Bronchial epithelial cell (primary cell): ENCODE results near the gene HUNK. TPM values are rescaled to one million over a fixed set of nuclear protein-coding genes. Genes with fewer than 3 reads are reported as not detected.
"Not testable (repeated sequence)": the region's sequence is repeated elsewhere in the genome, so short reads cannot be mapped to it uniquely, and the experiment has no call there.

Source experiments
- DNase-seq: peaks from one replicate; pipeline ENCODE4 v3.0.0-alpha.2; 2010; ENCODE audit warnings: low read depth
- FAIRE-seq: peaks from 2 replicates; lab custom pipeline; 2011; peaks lifted over from hg19 to GRCh38; lab: Jason Lieb, UNC
- H3K27me3 ChIP-seq: 2 replicates; pipeline ENCODE4 v1.5.1; 2011; ENCODE audit warnings: low read length; ENCODE audit not compliant: control insufficient read depth, insufficient read depth
- H3K36me3 ChIP-seq: 2 replicates; pipeline ENCODE4 v1.5.1; 2011; ENCODE audit warnings: low read length; ENCODE audit not compliant: control insufficient read depth, insufficient read depth
- H3K4me3 ChIP-seq: 2 replicates; pipeline ENCODE4 v1.5.1; 2011; ENCODE audit warnings: mild to moderate bottlenecking, low read depth, low read length, control low read depth
- total RNA-seq: library from RNA; depleted of rRNA; stranded (reverse); fragments of >200 nt; gene quantifications from 2 replicates; pipeline ENCODE4 v1.2.1, GENCODE V29; 2014
- TF ChIP-seq, protein P1 (sequence below): IDR thresholded peaks from 2 replicates; pipeline ENCODE4 v1.5.1; 2011; ENCODE audit warnings: mild to moderate bottlenecking, moderate library complexity, low read length, control low read depth, inconsistent platforms; ENCODE audit not compliant: insufficient read depth, severe bottlenecking

The HUNK gene
- total RNA-seq, 1 donor from 2014 or later, result under 0.01 TPM

DNA sequence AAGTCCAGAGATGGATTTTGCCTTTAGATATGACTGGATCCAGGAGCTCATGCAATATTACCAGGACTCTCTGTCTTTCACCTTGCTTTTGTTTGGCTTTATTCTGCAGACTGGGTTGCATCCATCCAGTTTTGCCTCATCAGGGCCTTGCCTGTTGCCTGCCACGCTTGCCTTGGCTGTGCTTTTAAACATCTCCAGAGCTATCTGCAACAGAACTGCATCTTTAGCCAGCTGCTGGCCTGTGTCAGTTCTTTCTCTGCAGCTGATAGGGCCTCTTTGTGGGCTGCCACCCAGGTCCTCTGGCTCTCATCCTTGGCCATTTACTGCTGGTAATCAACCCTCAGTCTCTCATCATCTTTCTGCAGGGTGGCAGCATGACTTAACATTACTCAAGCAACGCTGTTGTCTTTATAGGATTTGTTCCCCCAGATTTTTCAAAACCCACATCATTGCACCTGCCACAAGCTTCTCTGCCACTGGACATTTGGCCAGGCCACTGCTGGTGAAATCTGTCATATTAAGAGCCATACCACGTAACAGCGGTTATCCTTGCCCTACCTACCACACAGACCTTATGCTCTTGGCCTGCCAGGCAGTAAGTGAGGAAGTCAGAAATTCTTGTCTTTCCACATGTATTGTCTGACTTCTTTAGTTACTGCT is 24.4 kb upstream of the HUNK start:
- FAIRE-seq (no peak), DNase-seq (no peak)

DNA sequence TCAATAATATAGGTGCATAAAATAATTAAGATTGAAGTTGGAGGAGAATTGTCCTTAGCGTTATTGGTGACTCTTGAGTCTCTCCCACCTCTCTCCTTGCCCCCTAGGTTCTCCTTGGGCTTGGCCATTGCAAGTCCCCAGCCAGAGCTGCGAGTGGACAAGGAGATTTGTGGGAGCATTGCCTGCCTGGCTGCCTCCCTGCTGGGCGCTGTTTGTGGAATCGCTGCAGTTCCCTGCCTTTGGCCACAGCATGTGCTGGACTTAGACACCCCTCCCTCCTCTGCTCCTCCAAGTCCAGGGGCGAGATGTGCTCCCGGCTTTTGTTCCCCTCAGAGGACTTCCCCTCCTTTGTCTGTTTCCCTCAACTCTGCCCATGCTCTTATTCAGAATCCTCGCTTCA is 21.9 kb upstream of the HUNK start:
- DNase-seq (no peak), FAIRE-seq (no peak)
- Histone ChIP-seq H3K4me3 (no peak overlapping the region), H3K27me3 (peaks cover 1% of the 10 kb centered on the region), H3K36me3 (no peaks in the 10 kb centered on the region)
- TF ChIP-seq, protein P1, sequence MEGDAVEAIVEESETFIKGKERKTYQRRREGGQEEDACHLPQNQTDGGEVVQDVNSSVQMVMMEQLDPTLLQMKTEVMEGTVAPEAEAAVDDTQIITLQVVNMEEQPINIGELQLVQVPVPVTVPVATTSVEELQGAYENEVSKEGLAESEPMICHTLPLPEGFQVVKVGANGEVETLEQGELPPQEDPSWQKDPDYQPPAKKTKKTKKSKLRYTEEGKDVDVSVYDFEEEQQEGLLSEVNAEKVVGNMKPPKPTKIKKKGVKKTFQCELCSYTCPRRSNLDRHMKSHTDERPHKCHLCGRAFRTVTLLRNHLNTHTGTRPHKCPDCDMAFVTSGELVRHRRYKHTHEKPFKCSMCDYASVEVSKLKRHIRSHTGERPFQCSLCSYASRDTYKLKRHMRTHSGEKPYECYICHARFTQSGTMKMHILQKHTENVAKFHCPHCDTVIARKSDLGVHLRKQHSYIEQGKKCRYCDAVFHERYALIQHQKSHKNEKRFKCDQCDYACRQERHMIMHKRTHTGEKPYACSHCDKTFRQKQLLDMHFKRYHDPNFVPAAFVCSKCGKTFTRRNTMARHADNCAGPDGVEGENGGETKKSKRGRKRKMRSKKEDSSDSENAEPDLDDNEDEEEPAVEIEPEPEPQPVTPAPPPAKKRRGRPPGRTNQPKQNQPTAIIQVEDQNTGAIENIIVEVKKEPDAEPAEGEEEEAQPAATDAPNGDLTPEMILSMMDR, result no peak

More for the DNA sequence above, 24.4 kb upstream of the HUNK start:
- Histone ChIP-seq H3K4me3 (no peak overlapping the region), H3K36me3 (no peaks in the 10 kb centered on the region), H3K27me3 (no peaks in the 10 kb centered on the region)
- TF ChIP-seq, protein P1, result no peak

DNA sequence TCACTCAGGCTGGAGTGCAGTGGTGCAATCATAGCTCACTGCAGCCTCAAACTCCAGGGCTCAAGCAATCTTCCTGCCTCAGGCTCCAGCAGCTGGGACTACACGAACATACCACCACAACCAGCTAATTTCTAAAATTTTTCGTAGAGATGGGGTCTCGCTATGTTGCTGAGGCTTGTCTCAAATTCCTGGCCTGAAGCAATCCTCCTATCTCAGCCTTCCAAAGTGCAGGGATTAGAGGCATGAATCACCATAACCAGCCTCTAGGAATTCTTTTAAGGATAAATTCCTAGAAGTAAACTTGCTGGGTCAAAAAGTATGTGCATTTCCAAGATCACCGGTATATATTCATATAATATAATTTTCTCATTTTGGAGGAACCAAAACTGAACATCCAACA is 17.6 kb upstream of the HUNK start:
- FAIRE-seq (no peak), DNase-seq (no peak)
- peaks cover 1% of the 10 kb centered on the region for H3K27me3 ChIP-seq

DNA sequence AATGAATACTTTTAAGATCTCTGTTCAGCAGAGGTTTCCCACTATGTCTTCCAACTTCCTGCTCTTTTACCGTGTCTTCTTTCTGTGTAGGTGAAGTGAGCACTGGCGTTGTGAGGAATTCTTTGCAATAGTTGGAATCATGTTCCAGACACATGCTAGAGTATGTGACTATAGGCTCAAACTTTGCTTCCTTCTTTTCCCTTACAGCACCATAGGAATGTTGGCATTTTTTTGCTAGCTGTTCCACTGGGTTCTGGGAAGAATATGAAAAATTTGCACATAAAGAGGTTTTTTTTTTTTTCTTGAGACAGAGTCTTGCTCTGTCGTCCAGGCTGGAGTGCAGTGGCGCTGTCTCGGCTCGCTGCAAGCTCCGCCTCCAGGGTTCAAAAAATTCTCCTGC is 15.7 kb upstream of the HUNK start:
- no peak for FAIRE-seq
- TF ChIP-seq, protein P1, result no peak
- no peak overlapping the region for H3K4me3 ChIP-seq
- H3K36me3 ChIP-seq, result no peaks in the 10 kb centered on the region
- peaks cover 1% of the 10 kb centered on the region for H3K27me3 ChIP-seq
- DNase-seq, result no peak

More for the DNA sequence above, 17.6 kb upstream of the HUNK start:
- Histone ChIP-seq H3K4me3 (no peak overlapping the region), H3K36me3 (no peaks in the 10 kb centered on the region)
- TF ChIP-seq, protein P1, result no peak

DNA sequence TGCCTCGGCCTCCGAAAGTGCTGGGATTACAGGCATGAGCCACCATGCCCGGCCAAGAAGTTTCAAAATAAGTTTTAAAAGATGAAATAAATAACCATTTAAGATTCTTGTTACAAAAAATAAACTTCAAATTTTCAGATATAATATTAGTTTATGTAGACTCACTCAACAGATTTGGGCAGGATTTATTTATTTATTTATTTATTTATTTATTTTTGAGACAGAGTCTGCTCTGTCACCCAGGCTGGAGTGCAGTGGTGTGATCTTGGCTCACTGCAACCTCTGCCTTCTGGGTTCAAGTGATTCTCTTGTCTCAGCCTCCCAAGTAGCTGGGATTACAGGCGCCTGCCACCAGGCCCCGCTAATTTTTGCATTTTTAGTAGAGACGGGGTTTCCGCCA is 15.2 kb upstream of the HUNK start:
- not testable (repeated sequence) for FAIRE-seq, H3K27me3 ChIP-seq, DNase-seq, H3K4me3 ChIP-seq, H3K36me3 ChIP-seq

DNA sequence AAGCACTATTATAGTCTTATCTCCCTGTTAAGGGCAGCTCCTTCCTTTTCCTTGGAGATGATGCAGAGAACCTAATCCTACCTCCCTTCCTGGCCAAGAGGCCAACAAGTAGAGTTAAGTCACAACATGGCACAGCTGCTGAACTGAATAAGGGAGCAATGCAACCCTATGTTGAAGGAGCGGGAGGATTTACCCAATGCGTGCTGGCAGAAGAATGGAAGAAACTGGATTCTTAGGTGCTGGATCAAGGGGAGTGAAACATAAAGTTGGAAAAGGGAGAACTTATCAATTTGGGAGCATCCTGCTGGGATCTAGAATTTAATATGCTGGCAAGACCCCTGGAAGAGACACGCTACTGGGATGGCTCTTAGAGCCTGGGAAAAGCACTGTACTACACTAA is 12.0 kb upstream of the HUNK start:
- TF ChIP-seq, protein P1, result no peak
- FAIRE-seq (no peak), DNase-seq (no peak)
- Histone ChIP-seq H3K4me3 (no peak overlapping the region), H3K27me3 (no peaks in the 10 kb centered on the region), H3K36me3 (no peaks in the 10 kb centered on the region)
